GM23338 (cell line): ENCODE data around the gene LEAP2. TPM values are rescaled to one million over a fixed set of nuclear protein-coding genes. Genes with fewer than 3 reads are reported as not detected.

Experiments used
- CREB1 ChIP-seq: fragments of 250-450 bp; sonication (Bioruptor Pico); IDR thresholded peaks from 2 replicates; pipeline ENCODE4 v1.5.0; 2020; ENCODE audit warnings: low read depth, mild to moderate bottlenecking, moderate library complexity
- EZH2phosphoT487 ChIP-seq: fragments of 200-600 bp; sonication (generic); IDR thresholded peaks from one replicate; pipeline ENCODE4 v1.8.1; 2018; ENCODE audit warnings: antibody characterized with exemption; ENCODE audit not compliant: unreplicated experiment
- JUNB ChIP-seq: IDR thresholded peaks from one replicate; pipeline ENCODE4 v1.6.1; 2016; ENCODE audit warnings: antibody characterized with exemption; ENCODE audit not compliant: unreplicated experiment
- ZNF331 ChIP-seq: fragments of 250-450 bp; sonication (Bioruptor Pico); IDR thresholded peaks from 2 replicates; pipeline ENCODE4 v1.5.0; 2020; ENCODE audit warnings: low read depth, mild to moderate bottlenecking, moderate library complexity
- polyA plus RNA-seq: library from polyadenylated mRNA; unstranded; fragments of >200 nt; fragmentation: Nextera tagmentation; extraction: Ambion mirVana; gene quantifications from 2 replicates; pipeline ENCODE4 v1.2.1, GENCODE V29; 2016
- total RNA-seq: library from RNA; depleted of rRNA; stranded (reverse); fragments of >200 nt; shearing (Covaris generic); gene quantifications from 2 replicates; pipeline ENCODE4 v1.2.3, GENCODE V29; 2014
- TF ChIP-seq, protein P1 (sequence below): fragments of 250-450 bp; sonication (Bioruptor Pico); IDR thresholded peaks from 2 replicates; pipeline ENCODE4 v1.5.0; 2020; ENCODE audit warnings: mild to moderate bottlenecking, moderate library complexity
- TF ChIP-seq, protein P2 (sequence below): IDR thresholded peaks from one replicate; pipeline ENCODE4 v1.6.1; 2018; ENCODE audit warnings: antibody characterized with exemption; ENCODE audit not compliant: unreplicated experiment
- TF ChIP-seq, protein P3 (sequence below): IDR thresholded peaks from 2 replicates; pipeline ENCODE4 v1.6.1; 2016; ENCODE audit warnings: antibody characterized with exemption

The LEAP2 gene
- total and polyA plus RNA-seq, 2 experiments from 2014 or later, result 1.5 to 1.8 TPM

DNA sequence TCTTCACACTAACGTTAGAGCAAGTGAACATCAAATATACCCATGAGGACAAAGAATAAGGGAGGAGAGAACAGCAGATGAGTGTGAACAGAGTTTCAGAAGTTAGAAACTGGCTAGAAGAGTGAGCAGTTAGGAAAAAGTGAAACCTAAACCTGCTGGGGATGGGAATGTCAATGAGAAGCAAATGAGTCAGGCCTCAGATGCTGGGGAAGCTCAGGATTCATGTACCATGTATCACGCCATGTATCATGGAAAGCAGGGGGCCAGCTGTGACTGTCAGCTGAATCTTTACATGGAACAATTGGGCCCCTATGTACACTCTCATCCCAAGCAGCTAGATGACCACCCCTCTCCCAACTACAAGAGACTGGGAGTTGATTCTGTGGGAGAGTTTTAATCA is 23.4 kb upstream of the LEAP2 start (continued):
- TF ChIP-seq, protein P1, sequence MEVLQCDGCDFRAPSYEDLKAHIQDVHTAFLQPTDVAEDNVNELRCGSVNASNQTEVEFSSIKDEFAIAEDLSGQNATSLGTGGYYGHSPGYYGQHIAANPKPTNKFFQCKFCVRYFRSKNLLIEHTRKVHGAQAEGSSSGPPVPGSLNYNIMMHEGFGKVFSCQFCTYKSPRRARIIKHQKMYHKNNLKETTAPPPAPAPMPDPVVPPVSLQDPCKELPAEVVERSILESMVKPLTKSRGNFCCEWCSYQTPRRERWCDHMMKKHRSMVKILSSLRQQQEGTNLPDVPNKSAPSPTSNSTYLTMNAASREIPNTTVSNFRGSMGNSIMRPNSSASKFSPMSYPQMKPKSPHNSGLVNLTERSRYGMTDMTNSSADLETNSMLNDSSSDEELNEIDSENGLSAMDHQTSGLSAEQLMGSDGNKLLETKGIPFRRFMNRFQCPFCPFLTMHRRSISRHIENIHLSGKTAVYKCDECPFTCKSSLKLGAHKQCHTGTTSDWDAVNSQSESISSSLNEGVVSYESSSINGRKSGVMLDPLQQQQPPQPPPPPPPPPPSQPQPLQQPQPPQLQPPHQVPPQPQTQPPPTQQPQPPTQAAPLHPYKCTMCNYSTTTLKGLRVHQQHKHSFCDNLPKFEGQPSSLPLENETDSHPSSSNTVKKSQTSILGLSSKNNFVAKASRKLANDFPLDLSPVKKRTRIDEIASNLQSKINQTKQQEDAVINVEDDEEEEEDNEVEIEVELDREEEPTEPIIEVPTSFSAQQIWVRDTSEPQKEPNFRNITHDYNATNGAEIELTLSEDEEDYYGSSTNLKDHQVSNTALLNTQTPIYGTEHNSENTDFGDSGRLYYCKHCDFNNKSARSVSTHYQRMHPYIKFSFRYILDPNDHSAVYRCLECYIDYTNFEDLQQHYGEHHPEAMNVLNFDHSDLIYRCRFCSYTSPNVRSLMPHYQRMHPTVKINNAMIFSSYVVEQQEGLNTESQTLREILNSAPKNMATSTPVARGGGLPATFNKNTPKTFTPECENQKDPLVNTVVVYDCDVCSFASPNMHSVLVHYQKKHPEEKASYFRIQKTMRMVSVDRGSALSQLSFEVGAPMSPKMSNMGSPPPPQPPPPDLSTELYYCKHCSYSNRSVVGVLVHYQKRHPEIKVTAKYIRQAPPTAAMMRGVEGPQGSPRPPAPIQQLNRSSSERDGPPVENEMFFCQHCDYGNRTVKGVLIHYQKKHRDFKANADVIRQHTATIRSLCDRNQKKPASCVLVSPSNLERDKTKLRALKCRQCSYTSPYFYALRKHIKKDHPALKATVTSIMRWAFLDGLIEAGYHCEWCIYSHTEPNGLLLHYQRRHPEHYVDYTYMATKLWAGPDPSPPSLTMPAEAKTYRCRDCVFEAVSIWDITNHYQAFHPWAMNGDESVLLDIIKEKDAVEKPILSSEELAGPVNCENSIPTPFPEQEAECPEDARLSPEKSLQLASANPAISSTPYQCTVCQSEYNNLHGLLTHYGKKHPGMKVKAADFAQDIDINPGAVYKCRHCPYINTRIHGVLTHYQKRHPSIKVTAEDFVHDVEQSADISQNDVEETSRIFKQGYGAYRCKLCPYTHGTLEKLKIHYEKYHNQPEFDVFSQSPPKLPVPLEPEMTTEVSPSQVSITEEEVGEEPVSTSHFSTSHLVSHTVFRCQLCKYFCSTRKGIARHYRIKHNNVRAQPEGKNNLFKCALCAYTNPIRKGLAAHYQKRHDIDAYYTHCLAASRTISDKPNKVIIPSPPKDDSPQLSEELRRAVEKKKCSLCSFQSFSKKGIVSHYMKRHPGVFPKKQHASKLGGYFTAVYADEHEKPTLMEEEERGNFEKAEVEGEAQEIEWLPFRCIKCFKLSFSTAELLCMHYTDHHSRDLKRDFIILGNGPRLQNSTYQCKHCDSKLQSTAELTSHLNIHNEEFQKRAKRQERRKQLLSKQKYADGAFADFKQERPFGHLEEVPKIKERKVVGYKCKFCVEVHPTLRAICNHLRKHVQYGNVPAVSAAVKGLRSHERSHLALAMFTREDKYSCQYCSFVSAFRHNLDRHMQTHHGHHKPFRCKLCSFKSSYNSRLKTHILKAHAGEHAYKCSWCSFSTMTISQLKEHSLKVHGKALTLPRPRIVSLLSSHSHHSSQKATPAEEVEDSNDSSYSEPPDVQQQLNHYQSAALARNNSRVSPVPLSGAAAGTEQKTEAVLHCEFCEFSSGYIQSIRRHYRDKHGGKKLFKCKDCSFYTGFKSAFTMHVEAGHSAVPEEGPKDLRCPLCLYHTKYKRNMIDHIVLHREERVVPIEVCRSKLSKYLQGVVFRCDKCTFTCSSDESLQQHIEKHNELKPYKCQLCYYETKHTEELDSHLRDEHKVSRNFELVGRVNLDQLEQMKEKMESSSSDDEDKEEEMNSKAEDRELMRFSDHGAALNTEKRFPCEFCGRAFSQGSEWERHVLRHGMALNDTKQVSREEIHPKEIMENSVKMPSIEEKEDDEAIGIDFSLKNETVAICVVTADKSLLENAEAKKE (CRISPR knock-in tag), result no peak
- TF ChIP-seq CREB1 (CRISPR knock-in tag), result no peak
- TF ChIP-seq, protein P2, sequence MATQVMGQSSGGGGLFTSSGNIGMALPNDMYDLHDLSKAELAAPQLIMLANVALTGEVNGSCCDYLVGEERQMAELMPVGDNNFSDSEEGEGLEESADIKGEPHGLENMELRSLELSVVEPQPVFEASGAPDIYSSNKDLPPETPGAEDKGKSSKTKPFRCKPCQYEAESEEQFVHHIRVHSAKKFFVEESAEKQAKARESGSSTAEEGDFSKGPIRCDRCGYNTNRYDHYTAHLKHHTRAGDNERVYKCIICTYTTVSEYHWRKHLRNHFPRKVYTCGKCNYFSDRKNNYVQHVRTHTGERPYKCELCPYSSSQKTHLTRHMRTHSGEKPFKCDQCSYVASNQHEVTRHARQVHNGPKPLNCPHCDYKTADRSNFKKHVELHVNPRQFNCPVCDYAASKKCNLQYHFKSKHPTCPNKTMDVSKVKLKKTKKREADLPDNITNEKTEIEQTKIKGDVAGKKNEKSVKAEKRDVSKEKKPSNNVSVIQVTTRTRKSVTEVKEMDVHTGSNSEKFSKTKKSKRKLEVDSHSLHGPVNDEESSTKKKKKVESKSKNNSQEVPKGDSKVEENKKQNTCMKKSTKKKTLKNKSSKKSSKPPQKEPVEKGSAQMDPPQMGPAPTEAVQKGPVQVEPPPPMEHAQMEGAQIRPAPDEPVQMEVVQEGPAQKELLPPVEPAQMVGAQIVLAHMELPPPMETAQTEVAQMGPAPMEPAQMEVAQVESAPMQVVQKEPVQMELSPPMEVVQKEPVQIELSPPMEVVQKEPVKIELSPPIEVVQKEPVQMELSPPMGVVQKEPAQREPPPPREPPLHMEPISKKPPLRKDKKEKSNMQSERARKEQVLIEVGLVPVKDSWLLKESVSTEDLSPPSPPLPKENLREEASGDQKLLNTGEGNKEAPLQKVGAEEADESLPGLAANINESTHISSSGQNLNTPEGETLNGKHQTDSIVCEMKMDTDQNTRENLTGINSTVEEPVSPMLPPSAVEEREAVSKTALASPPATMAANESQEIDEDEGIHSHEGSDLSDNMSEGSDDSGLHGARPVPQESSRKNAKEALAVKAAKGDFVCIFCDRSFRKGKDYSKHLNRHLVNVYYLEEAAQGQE, result no peak
- no peak for TF ChIP-seq JUNB
- TF ChIP-seq, protein P3, sequence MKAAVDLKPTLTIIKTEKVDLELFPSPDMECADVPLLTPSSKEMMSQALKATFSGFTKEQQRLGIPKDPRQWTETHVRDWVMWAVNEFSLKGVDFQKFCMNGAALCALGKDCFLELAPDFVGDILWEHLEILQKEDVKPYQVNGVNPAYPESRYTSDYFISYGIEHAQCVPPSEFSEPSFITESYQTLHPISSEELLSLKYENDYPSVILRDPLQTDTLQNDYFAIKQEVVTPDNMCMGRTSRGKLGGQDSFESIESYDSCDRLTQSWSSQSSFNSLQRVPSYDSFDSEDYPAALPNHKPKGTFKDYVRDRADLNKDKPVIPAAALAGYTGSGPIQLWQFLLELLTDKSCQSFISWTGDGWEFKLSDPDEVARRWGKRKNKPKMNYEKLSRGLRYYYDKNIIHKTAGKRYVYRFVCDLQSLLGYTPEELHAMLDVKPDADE, result no peak
- TF ChIP-seq ZNF331 (CRISPR knock-in tag), result no peak
- TF ChIP-seq EZH2phosphoT487, result no peak
